Right ventricle myocardium inferior (tissue), 1 donor: Measurements from ENCODE around the gene TAS2R1. TPM values are rescaled to one million over a fixed set of nuclear protein-coding genes. Genes with fewer than 3 reads are reported as not detected.

Source experiments
- ATAC-seq: fragments of 200-7000 bp; cut with Tn5 transposase; one replicate; pipeline ENCODE4 v1.9.1; 2020; ENCODE audit warnings: mild to moderate bottlenecking, moderate library complexity
- DNase-seq: peaks from one replicate; pipeline ENCODE4 v3.0.0; 2021; ENCODE audit errors: missing footprints
- intact Hi-C: fragments of 100-400 bp; cut with DNase I; formaldehyde crosslinking; loops from one replicate; pipeline ENCODE4 v1.11.0; 2022
- long read RNA-seq: library from polyadenylated mRNA; unstranded; transcript quantifications from one replicate; pipeline ENCODE4 v2.0.0, GENCODE V29; 2021
- total RNA-seq: library from RNA; stranded (reverse); fragmentation: NEBNext Ultra II Directional; extraction: Animal tissue kit (Norgen Biotek cat#: 25700); gene quantifications from one replicate; pipeline ENCODE4 v1.2.1, GENCODE V29; 2021
- donor health status: DM: no; HTN: yes; CAD: no; lungs with severe emphysema.

TAS2R1 gene
- not detected for total RNA-seq
- long read RNA-seq = 0 reads

- intact Hi-C loops = no loop called here
- DNase-seq (no peak), ATAC-seq (no peak)
These were observed at the start of gene TAS2R1 for GRCh38 chr5:9630251-9630650. Gene TAS2R1 (minus strand): TSS chr5:9630351. CDS start chr5:9630032, 319 bp downstream.

- DNase-seq (no peak), ATAC-seq (no peak)
- intact Hi-C loops = no loop called here
These were observed 40.2 kb upstream of the TAS2R1 start for GRCh38 chr5:9670371-9670770.

GRCh38 chr5:9667906-9668305 is 37.8 kb upstream of the TAS2R1 start:
- DNase-seq (no peak), ATAC-seq (no peak)
- intact Hi-C loops = no loop called here

GRCh38 chr5:9663891-9664290 is 33.7 kb upstream of the TAS2R1 start:
- DNase-seq = no peak
- intact Hi-C loops = no loop called here
- ATAC-seq = no peak

- no peak for ATAC-seq
- DNase-seq = no peak
- intact Hi-C loops = no loop called here
These were observed 31.3 kb upstream of the TAS2R1 start for GRCh38 chr5:9661316-9662015.

- DNase-seq (no peak), ATAC-seq (no peak)
- intact Hi-C loops = no loop called here
These were observed 28.6 kb upstream of the TAS2R1 start for GRCh38 chr5:9658706-9659105.

GRCh38 chr5:9657819-9658218 is 27.7 kb upstream of the TAS2R1 start:
- peak; percentile 69 for ATAC-seq
- DNase-seq = no peak
- intact Hi-C loops = no loop called here

GRCh38 chr5:9655641-9656040 is 25.5 kb upstream of the TAS2R1 start:
- intact Hi-C loops = no loop called here
- no peak for ATAC-seq
- DNase-seq = no peak

GRCh38 chr5:9654886-9655285 is 24.7 kb upstream of the TAS2R1 start:
- ATAC-seq (no peak), DNase-seq (no peak)
- intact Hi-C loops = no loop called here

GRCh38 chr5:9653811-9654210 is 23.7 kb upstream of the TAS2R1 start:
- intact Hi-C loops = no loop called here
- peak; percentile 74 for DNase-seq
- ATAC-seq = peak; percentile 77

- intact Hi-C loops = no loop called here
- DNase-seq (no peak), ATAC-seq (no peak)
These were observed 22.9 kb upstream of the TAS2R1 start for GRCh38 chr5:9653061-9653460.

GRCh38 chr5:9652295-9652694 is 22.1 kb upstream of the TAS2R1 start:
- ATAC-seq (no peak), DNase-seq (no peak)
- intact Hi-C loops = no loop called here

GRCh38 chr5:9646843-9647242 is 16.7 kb upstream of the TAS2R1 start:
- DNase-seq (no peak), ATAC-seq (no peak)
- intact Hi-C loops = no loop called here

- no peak for ATAC-seq
- intact Hi-C loops = no loop called here
- DNase-seq = no peak
These were observed 14.5 kb upstream of the TAS2R1 start for GRCh38 chr5:9644630-9645029.

GRCh38 chr5:9642621-9643020 is 12.5 kb upstream of the TAS2R1 start:
- DNase-seq = no peak
- intact Hi-C loops = no loop called here
- no peak for ATAC-seq

- DNase-seq (no peak), ATAC-seq (no peak)
- intact Hi-C loops = no loop called here
These were observed 11.7 kb upstream of the TAS2R1 start for GRCh38 chr5:9641806-9642355.

- no peak for ATAC-seq
- intact Hi-C loops = no loop called here
- DNase-seq = no peak
These were observed 2.3 kb upstream of the TAS2R1 start for GRCh38 chr5:9632495-9632894.

GRCh38 chr5:9627541-9627940 is 2.6 kb downstream of the TAS2R1 start:
- DNase-seq (no peak), ATAC-seq (no peak)
- intact Hi-C loops = loop anchor here (10.0 kb wide), 1 partner anchor 263 kb away; no protein-coding TSS in a partner anchor

- ATAC-seq (no peak), DNase-seq (no peak)
- intact Hi-C loops = loop anchor here (10.0 kb wide), 1 partner anchor 262 kb away; no protein-coding TSS in a partner anchor
These were observed 3.2 kb downstream of the TAS2R1 start for GRCh38 chr5:9626955-9627354.

- ATAC-seq (no peak), DNase-seq (no peak)
- intact Hi-C loops = loop anchor here (10.0 kb wide), 1 partner anchor 261 kb away; no protein-coding TSS in a partner anchor
These were observed 4.4 kb downstream of the TAS2R1 start for GRCh38 chr5:9625731-9626130.

GRCh38 chr5:9625286-9625685 is 4.9 kb downstream of the TAS2R1 start:
- no peak for ATAC-seq
- intact Hi-C loops = loop anchor here (10.0 kb wide), 1 partner anchor 260 kb away; no protein-coding TSS in a partner anchor
- no peak for DNase-seq
